NT2/D1 (cell line): ENCODE results near the gene JPH4.

Experiments used
- SUZ12 ChIP-seq: IDR thresholded peaks from 2 replicates; pipeline ENCODE4 v1.6.1; 2011; ENCODE audit not compliant: insufficient read length, insufficient read depth; ENCODE audit errors: extremely low read depth
- ZNF274 ChIP-seq: IDR thresholded peaks from 2 replicates; pipeline ENCODE4 v1.6.1; 2011; ENCODE audit warnings: mild to moderate bottlenecking, low read depth, low read length

DNA sequence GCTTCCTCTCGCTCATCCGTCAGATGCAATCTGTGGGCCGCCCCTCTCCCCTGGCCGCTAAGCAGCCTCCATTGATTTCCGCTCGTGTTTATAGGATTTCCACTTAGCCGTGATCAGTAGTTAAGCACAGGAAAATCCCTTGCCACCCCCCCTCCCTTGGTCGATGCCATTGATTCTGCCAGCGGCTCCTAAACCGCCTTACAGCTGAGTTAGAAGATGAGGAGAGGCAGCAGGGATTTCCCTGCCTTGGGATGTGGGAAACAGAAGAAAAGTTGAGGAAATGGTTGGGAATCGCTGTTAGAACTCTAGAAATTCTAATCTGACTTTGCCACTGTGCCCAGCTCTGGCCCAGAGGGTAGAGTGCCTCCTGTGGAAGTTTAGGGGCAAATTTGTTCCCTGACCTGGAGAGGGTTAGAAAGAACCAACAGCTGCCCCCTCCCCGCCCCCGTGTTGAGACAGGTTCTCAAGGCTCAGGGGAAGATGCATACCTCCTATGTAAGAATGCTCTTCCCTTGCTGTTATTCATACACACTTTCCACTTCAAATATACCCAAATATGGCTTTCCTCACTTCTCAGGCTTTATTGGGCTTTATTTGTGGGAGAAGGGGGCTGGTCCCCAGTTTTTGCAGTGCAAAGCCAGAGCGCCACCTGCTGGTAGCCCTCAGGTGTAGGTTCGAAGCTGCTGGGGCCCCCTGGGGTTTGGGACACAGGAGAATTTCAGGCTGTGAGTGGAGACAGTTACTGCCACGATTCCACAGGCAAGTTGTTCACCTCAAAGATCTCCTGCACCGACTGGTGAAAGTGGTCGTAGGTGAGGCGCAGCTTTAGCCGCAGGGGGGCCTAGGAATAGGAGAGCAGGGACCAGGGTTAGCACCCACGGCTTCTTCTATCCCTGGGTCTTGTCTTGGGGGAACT lies 19.3 kb downstream of the JPH4 start:
- no peak for TF ChIP-seq SUZ12
- no peak for TF ChIP-seq ZNF274
